Body of pancreas (tissue), 4 donors: ENCODE data around the gene CASZ1. TPM values are rescaled to one million over a fixed set of nuclear protein-coding genes. Genes with fewer than 3 reads are reported as not detected.

Source experiments
- ATAC-seq: fragments of 150-250 bp; one replicate; pipeline ENCODE4 v1.9.1; 2016
- DNase-seq, 4 donors: peaks; one replicate each; pipeline ENCODE4 v3.0.0-alpha.2; 2019
- H3K27ac ChIP-seq, 4 donors: fragments of 200-600 bp; sonication (generic); 1 replicate in 3 of 4; 2 replicates in 1 of 4; pipeline versions ENCODE4 v1.5.1 to v1.6.1; 2016 to 2019; ENCODE audit warnings: mild to moderate bottlenecking in 1 of 4, mixed read lengths in 1 of 4, moderate library complexity in 1 of 4
- H3K27me3 ChIP-seq, 2 donors: fragments of 200-600 bp; sonication (generic); one replicate each; pipeline ENCODE4 v1.6.0; 2016; ENCODE audit warnings: mild to moderate bottlenecking in 1 of 2
- H3K36me3 ChIP-seq, 2 donors: fragments of 200-600 bp; sonication (generic); replicated peaks in 1 of 2; 2 replicates each; pipeline ENCODE4 v1.5.1; 2016; ENCODE audit warnings: low read depth in 2 of 2; ENCODE audit not compliant: insufficient read depth in 1 of 2
- H3K4me1 ChIP-seq: fragments of 200-600 bp; sonication (generic); one replicate; pipeline ENCODE4 v1.6.0; 2016
- H3K4me3 ChIP-seq, 2 donors: fragments of 200-600 bp; sonication (generic); 1 replicate in 1 of 2; 2 replicates in 1 of 2; pipeline ENCODE4 v1.5.1; 2016 to 2019
- H3K9me3 ChIP-seq, 3 donors: fragments of 200-600 bp; sonication (generic); 1 replicate in 2 of 3; 2 replicates in 1 of 3; pipeline ENCODE4 v1.5.1; 2016
- POLR2A ChIP-seq, 3 donors: fragments of 450-650 bp; IDR thresholded peaks; one replicate each; pipeline ENCODE4 v1.6.1; 2016; ENCODE audit warnings: antibody characterized with exemption in 3 of 3, mild to moderate bottlenecking in 2 of 3
- WGBS, 2 donors: methylation state at CpG; one replicate each; pipeline ENCODE4 v1.1.5; 2017; 5-methylcytosine and 5-hydroxymethylcytosine counted together
- intact Hi-C: fragments of 100-400 bp; cut with DNase I; formaldehyde crosslinking; loops from one replicate; pipeline ENCODE4 v1.15.1; 2023
- total RNA-seq, 2 donors: library from RNA; depleted of rRNA; stranded (reverse); fragments of >200 nt; gene quantifications; one replicate each; pipeline ENCODE4 v1.1.0, GENCODE V29; 2016
- TF ChIP-seq, protein P1 (sequence below), 7 experiments: fragments of 450-650 bp in 4 of 7; fragments of 200-600 bp in 3 of 7; sonication (generic) in 3 of 7; IDR thresholded peaks; one replicate each; pipeline ENCODE4 v1.5.1; 2016 to 2019; ENCODE audit warnings: antibody characterized with exemption in 7 of 7

The CASZ1 gene
- total RNA-seq, 2 donors from 2014 or later = 9.3 to 14.2 TPM

DNA sequence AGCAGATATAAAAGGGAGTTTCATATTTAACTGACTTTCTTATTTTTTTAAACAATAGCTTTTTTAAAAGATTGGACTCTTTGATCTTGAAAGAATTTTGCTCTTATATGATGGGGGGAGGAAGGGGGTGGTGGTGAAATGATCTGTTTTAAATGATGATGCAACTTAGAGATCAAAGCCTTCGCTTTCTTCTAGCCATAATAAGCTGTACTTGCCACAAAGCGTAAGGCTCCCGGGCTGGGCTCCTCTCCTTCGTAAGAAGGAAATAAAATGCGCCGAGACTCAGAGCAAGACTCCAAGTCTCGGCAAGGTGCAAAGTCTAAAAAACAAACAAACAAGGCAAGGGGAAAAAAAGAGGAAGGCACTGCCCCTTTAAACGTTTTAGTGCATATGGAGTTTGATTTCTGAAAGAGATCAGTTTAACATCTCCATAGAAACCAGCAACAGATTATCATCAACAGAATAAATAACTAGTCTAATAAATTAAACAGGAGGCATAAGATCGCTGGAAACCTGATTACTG is 3.3 kb downstream of the CASZ1 start:
- WGBS, 2 donors = 3 to 4% methylated on average over 9 of the region's 9 CpGs
- peak overlapping the region; percentile 45 to 51 for H3K4me3 ChIP-seq
- DNase-seq = peak in 1 of 4 donors; percentile 43
- no peaks in the 10 kb centered on the region for H3K27me3 ChIP-seq
- peaks cover 40% of the 10 kb centered on the region for H3K4me1 ChIP-seq
- TF ChIP-seq POLR2A (IDR thresholded peaks at IDR 0.05) = no peak
- TF ChIP-seq, protein P1, sequence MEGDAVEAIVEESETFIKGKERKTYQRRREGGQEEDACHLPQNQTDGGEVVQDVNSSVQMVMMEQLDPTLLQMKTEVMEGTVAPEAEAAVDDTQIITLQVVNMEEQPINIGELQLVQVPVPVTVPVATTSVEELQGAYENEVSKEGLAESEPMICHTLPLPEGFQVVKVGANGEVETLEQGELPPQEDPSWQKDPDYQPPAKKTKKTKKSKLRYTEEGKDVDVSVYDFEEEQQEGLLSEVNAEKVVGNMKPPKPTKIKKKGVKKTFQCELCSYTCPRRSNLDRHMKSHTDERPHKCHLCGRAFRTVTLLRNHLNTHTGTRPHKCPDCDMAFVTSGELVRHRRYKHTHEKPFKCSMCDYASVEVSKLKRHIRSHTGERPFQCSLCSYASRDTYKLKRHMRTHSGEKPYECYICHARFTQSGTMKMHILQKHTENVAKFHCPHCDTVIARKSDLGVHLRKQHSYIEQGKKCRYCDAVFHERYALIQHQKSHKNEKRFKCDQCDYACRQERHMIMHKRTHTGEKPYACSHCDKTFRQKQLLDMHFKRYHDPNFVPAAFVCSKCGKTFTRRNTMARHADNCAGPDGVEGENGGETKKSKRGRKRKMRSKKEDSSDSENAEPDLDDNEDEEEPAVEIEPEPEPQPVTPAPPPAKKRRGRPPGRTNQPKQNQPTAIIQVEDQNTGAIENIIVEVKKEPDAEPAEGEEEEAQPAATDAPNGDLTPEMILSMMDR (IDR thresholded peaks at IDR 0.05) = no peak
- ATAC-seq = no peak
- H3K9me3 ChIP-seq = no peaks in the 10 kb centered on the region
- peak overlapping the region in 3 of 4 donors; percentile 24 to 55 (median 55) for H3K27ac ChIP-seq
- intact Hi-C loops = no loop called here
- no peaks in the 10 kb centered on the region for H3K36me3 ChIP-seq

DNA sequence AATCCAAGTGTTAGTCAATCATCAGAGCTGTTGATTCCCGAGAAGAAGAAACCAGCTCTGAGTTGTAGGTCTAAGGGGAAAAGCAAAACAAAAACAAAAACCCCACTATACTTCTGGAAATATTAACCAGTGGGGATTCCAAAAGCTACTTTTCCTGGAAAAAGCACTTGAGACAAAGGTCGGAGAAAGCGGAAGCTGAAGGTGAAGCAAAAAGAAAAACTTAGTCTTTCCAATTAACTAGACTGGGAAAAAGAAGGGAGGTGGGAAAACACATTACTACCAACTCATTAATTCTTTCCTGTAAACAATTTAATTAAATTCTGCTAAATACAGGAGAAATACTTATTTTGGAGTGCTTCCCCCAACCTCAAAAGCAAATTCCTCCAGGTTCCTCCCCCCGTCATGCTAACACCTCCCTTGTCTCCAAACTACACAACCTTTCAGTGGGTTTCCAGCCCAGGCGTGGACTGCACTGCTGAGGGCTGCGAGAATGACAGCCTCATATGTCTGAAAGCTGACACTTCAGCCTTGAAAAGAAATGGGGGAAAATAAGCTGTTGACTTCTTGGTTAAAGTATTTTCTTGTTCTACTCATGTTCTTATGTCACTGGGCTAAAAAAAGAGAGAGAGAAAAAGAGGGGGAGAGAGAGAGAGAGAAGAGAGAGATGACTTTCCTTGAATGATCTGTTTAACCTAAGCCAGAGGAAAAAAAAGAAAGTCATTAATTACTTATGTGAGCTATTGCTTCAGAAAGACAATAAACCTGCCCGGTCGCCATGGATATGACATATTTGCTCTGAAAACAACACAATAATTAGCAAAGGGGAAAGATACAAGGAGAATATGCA is 5.1 kb downstream of the CASZ1 start:
- no peak for ATAC-seq
- 35 to 38% methylated on average over 8 of the region's 8 CpGs for WGBS, 2 donors
- H3K36me3 ChIP-seq = no peaks in the 10 kb centered on the region
- TF ChIP-seq, protein P1 (IDR thresholded peaks at IDR 0.05) = no peak
- TF ChIP-seq POLR2A (IDR thresholded peaks at IDR 0.05) = no peak
- peak overlapping the region in 2 of 4 donors; percentile 24 to 32 for H3K27ac ChIP-seq
- DNase-seq = peak in 3 of 4 donors; percentile 36 to 61 (median 53)
- no peaks in the 10 kb centered on the region for H3K27me3 ChIP-seq
- no peak overlapping the region for H3K4me3 ChIP-seq
- H3K4me1 ChIP-seq = peaks cover 37% of the 10 kb centered on the region
- H3K9me3 ChIP-seq = no peaks in the 10 kb centered on the region
- intact Hi-C loops = no loop called here

DNA sequence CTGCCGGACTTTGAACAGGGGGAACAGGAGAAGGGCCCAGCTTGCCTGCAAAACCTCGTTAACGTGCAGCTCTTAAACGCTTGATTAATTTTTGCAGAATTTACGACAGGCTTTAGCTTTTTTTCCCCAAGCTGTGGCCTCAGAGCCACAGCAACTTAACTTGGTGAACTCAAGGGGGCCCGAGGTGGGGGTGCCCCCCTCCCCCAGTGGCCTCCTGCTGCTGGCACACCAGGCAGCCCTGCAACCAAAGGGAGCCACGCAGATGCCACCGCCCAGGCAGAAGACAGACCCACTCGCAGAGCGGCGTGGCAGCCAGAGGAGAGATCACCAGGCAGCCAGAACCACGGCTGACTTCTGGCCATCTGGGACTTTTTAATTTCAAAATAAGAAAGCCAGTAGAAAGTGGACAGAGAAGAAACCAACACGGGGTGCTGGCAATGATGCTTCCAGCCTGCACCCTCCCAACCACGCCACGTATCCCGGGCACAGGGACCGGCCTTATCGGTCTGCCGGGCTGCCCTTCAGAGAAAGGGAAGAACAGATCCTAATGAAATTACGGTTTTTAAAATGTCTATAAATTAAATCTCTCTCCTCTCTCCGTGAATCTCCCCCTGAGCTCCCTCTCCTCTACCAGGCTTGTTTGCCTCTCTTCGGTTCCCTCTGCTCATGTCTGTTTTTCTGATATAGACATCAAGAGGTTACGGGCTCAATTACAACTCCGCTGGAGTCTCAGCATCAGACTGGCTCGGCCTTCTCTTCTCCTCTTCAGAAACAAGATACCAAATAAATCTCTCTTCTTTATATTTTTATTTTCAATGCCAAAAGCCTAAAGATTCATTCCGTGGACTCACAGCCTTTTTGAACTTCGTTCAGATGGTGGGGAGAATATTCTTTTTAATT is 6.4 kb downstream of the CASZ1 start:
- no peak for DNase-seq
- Histone ChIP-seq H3K4me1 (peaks cover 37% of the 10 kb centered on the region), H3K36me3 (no peaks in the 10 kb centered on the region), H3K27ac (no peak overlapping the region), H3K9me3 (no peaks in the 10 kb centered on the region), H3K4me3 (no peak overlapping the region), H3K27me3 (no peaks in the 10 kb centered on the region)
- 79 to 82% methylated on average over 26 of the region's 27 CpGs for WGBS, 2 donors
- no peak for ATAC-seq
- no peak for TF ChIP-seq POLR2A (IDR thresholded peaks at IDR 0.05)
- TF ChIP-seq, protein P1 (IDR thresholded peaks at IDR 0.05) = no peak
- intact Hi-C loops = loop anchor here (10.0 kb wide), 1 partner anchor 95 kb away; no protein-coding TSS in a partner anchor

DNA sequence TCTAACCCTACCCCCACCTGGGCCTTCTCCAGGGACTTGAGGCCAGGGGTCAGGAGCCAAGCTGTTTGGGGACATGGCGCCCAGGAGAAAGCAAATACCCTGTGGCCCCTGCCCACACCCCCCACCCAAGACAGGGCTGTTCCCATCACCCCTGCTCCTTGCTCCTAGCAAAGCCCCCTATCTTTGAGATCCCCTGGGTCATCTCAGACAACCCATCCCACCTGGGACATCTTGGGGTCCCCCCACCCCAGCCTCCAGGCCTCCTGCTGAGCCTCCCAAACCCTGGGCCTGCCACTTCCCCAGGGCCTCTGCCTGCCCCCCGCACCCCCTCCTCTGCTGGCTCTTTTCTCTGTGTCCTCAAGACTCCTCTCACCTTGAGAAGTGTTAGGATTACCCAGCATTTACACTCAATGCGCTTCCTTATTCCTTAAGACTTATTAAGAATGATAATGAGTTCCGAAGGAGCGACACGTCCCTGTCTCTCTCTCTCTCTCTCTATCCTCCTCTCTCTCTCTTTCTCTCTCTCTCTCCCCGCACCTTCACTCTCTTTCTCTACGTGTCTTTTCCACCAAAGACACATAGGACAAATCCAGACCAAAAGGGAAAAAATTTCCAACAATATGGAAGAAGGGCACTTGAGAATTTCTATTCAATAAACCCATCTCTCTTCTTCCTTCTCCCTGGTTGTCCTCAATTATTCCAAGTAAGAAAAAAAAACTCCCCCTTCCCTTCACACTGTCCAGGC is 7.2 kb downstream of the CASZ1 start:
- H3K27ac ChIP-seq = no peak overlapping the region
- 86 to 90% methylated on average over 7 to 8 of the region's 8 CpGs for WGBS, 2 donors
- no peak overlapping the region for H3K4me3 ChIP-seq
- H3K27me3 ChIP-seq = no peaks in the 10 kb centered on the region
- H3K36me3 ChIP-seq = no peaks in the 10 kb centered on the region
- no peak for TF ChIP-seq POLR2A (IDR thresholded peaks at IDR 0.05)
- TF ChIP-seq, protein P1 (IDR thresholded peaks at IDR 0.05) = no peak
- intact Hi-C loops = loop anchor here (10.0 kb wide), 1 partner anchor 94 kb away; no protein-coding TSS in a partner anchor
- H3K4me1 ChIP-seq = peaks cover 37% of the 10 kb centered on the region
- DNase-seq (no peak), ATAC-seq (no peak)
- H3K9me3 ChIP-seq = no peaks in the 10 kb centered on the region
